LNCAP (cell line): ENCODE results near the gene POU6F2.

Source experiments
- CTCF ChIP-seq: fragments of 450-650 bp; IDR thresholded peaks from 2 replicates; pipeline ENCODE4 v1.5.1; 2017; ENCODE audit warnings: mild to moderate bottlenecking

The POU6F2 gene

GRCh38 chr7:39181398-39181797 is 203.7 kb downstream of the POU6F2 start:
- no peak for TF ChIP-seq CTCF

- TF ChIP-seq CTCF = no peak
Observed at GRCh38 chr7:39183796-39184195, 206.1 kb downstream of the POU6F2 start.

GRCh38 chr7:39184391-39184790 is 206.7 kb downstream of the POU6F2 start:
- TF ChIP-seq CTCF = no peak

GRCh38 chr7:39186131-39186530 is 208.4 kb downstream of the POU6F2 start:
- no peak for TF ChIP-seq CTCF

- no peak for TF ChIP-seq CTCF
Observed at GRCh38 chr7:39186671-39187070, 209.0 kb downstream of the POU6F2 start.

- no peak for TF ChIP-seq CTCF
Observed at GRCh38 chr7:39187130-39187529, 209.4 kb downstream of the POU6F2 start.

- no peak for TF ChIP-seq CTCF
Observed at GRCh38 chr7:39192476-39192875, 214.8 kb downstream of the POU6F2 start.

- no peak for TF ChIP-seq CTCF
Observed at GRCh38 chr7:39195967-39196366, 218.3 kb downstream of the POU6F2 start.
